Thoracic aorta (tissue), 2 donors: Measurements from ENCODE around the gene ACP1. TPM values are rescaled to one million over a fixed set of nuclear protein-coding genes. Genes with fewer than 3 reads are reported as not detected.

ENCODE experiments used
- ATAC-seq: fragments of 150-250 bp; one replicate; pipeline ENCODE4 v1.8.0; 2017; ENCODE audit warnings: low read depth; ENCODE audit not compliant: insufficient number of reproducible peaks, low FRiP score
- DNase-seq: peaks from one replicate; pipeline ENCODE4 v3.0.0-alpha.2; 2020; ENCODE audit warnings: low spot score
- H3K27ac ChIP-seq, 2 donors: fragments of 200-600 bp; sonication (generic); 1 replicate in 1 of 2; 2 replicates in 1 of 2; pipeline ENCODE4 v1.5.1; 2016; ENCODE audit warnings: mild to moderate bottlenecking in 2 of 2, moderate library complexity in 2 of 2
- H3K27me3 ChIP-seq: fragments of 200-600 bp; sonication (generic); replicated peaks from 2 replicates; pipeline ENCODE4 v1.6.0; 2016; ENCODE audit warnings: mild to moderate bottlenecking; ENCODE audit not compliant: insufficient read depth
- H3K36me3 ChIP-seq: fragments of 200-600 bp; sonication (generic); one replicate; pipeline ENCODE4 v1.5.1; 2016
- H3K4me1 ChIP-seq, 2 donors: fragments of 200-600 bp; sonication (generic); 1 replicate in 1 of 2; 2 replicates in 1 of 2; pipeline versions ENCODE4 v1.5.1 to v1.6.0; 2016; ENCODE audit warnings: low read depth in 2 of 2, mild to moderate bottlenecking in 1 of 2; ENCODE audit not compliant: control insufficient read depth in 1 of 2
- H3K4me3 ChIP-seq: fragments of 200-600 bp; sonication (generic); 2 replicates; pipeline ENCODE4 v1.5.1; 2016; ENCODE audit warnings: mild to moderate bottlenecking
- H3K9me3 ChIP-seq: fragments of 200-600 bp; sonication (generic); 2 replicates; pipeline ENCODE4 v1.5.1; 2016
- total RNA-seq, 2 donors: library from RNA; depleted of rRNA; stranded (reverse); fragments of >200 nt; gene quantifications; one replicate each; pipeline versions ENCODE4 v1.1.0 to v1.2.3, GENCODE V29; 2016
- TF ChIP-seq, protein P1 (sequence below): fragments of 200-600 bp; sonication (generic); IDR thresholded peaks from one replicate; pipeline ENCODE4 v1.5.1; 2019; ENCODE audit warnings: antibody characterized with exemption

ACP1 gene
- total RNA-seq, 2 donors from 2014 or later = 77.6 to 85.1 TPM

- H3K4me3 ChIP-seq = no peak overlapping the region
- no peak overlapping the region for H3K27ac ChIP-seq
- TF ChIP-seq, protein P1, sequence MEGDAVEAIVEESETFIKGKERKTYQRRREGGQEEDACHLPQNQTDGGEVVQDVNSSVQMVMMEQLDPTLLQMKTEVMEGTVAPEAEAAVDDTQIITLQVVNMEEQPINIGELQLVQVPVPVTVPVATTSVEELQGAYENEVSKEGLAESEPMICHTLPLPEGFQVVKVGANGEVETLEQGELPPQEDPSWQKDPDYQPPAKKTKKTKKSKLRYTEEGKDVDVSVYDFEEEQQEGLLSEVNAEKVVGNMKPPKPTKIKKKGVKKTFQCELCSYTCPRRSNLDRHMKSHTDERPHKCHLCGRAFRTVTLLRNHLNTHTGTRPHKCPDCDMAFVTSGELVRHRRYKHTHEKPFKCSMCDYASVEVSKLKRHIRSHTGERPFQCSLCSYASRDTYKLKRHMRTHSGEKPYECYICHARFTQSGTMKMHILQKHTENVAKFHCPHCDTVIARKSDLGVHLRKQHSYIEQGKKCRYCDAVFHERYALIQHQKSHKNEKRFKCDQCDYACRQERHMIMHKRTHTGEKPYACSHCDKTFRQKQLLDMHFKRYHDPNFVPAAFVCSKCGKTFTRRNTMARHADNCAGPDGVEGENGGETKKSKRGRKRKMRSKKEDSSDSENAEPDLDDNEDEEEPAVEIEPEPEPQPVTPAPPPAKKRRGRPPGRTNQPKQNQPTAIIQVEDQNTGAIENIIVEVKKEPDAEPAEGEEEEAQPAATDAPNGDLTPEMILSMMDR = no peak
- no peaks in the 10 kb centered on the region for H3K27me3 ChIP-seq
- no peaks in the 10 kb centered on the region for H3K9me3 ChIP-seq
- DNase-seq (no peak), ATAC-seq (no peak)
- peaks cover 4 to 6% of the 10 kb centered on the region in 2 donors for H3K4me1 ChIP-seq
- peaks cover 12% of the 10 kb centered on the region for H3K36me3 ChIP-seq
Observed at GRCh38 chr2:273333-273732, 8.6 kb downstream of the ACP1 start.

- ATAC-seq (no peak), DNase-seq (no peak)
- no peaks in the 10 kb centered on the region for H3K9me3 ChIP-seq
- H3K36me3 ChIP-seq = peaks cover 14% of the 10 kb centered on the region
- no peak overlapping the region for H3K4me3 ChIP-seq
- no peak overlapping the region for H3K27ac ChIP-seq
- TF ChIP-seq, protein P1 = no peak
- no peaks in the 10 kb centered on the region for H3K27me3 ChIP-seq
- peaks cover 2 to 6% of the 10 kb centered on the region in 2 donors for H3K4me1 ChIP-seq
Observed at GRCh38 chr2:274503-274902, 9.8 kb downstream of the ACP1 start.

GRCh38 chr2:275466-275865 lies 10.7 kb downstream of the ACP1 start:
- H3K9me3 ChIP-seq = no peaks in the 10 kb centered on the region
- ATAC-seq = no peak
- no peak overlapping the region for H3K4me3 ChIP-seq
- H3K36me3 ChIP-seq = peaks cover 14% of the 10 kb centered on the region
- no peak overlapping the region for H3K27ac ChIP-seq
- DNase-seq = no peak
- H3K27me3 ChIP-seq = no peaks in the 10 kb centered on the region
- peaks cover 0 to 11% of the 10 kb centered on the region in 2 donors for H3K4me1 ChIP-seq
- TF ChIP-seq, protein P1 = no peak

- Histone ChIP-seq H3K9me3 (no peaks in the 10 kb centered on the region), H3K4me1 (peaks cover 0 to 16% of the 10 kb centered on the region in 2 donors), H3K27me3 (no peaks in the 10 kb centered on the region), H3K27ac (peak overlapping the region in 1 of 2 donors; percentile 34), H3K4me3 (no peak overlapping the region), H3K36me3 (peaks cover 17% of the 10 kb centered on the region)
- ATAC-seq (no peak), DNase-seq (no peak)
- TF ChIP-seq, protein P1 = no peak
Observed at GRCh38 chr2:278312-278926, 13.7 kb downstream of the ACP1 start.

DNA sequence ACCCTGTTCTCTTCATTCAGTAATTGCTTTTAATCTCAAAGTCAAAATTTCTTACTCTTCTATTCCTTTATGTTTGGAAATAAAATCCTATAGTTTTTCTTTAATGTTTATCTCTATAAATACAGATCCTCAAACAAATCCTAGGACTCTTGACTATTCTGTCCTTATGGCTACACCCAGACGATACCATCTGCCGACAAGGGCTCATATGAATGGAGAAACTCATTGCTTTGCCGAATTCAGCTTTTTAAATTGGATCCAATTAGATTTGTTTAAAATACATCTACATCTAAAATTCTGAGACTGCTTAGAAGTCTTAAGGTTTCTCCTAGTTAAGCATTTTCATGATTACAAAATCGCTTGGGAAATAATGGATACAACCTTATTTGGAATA lies 14.2 kb downstream of the ACP1 start:
- Histone ChIP-seq H3K27me3 (no peaks in the 10 kb centered on the region), H3K4me3 (no peak overlapping the region), H3K36me3 (peaks cover 17% of the 10 kb centered on the region), H3K4me1 (peaks cover 0 to 16% of the 10 kb centered on the region in 2 donors), H3K27ac (no peak overlapping the region), H3K9me3 (no peaks in the 10 kb centered on the region)
- TF ChIP-seq, protein P1 = no peak
- DNase-seq (no peak), ATAC-seq (no peak)
